Raji (cell line): ENCODE data around the gene TAX1BP1.

Source experiments
- POLR2A ChIP-seq: IDR thresholded peaks from 2 replicates; pipeline ENCODE4 v1.6.1; 2011; ENCODE audit warnings: low read depth, low read length, control low read depth; ENCODE audit not compliant: insufficient read depth

TAX1BP1 gene

GRCh38 chr7:27739909-27740448, at the start of gene TAX1BP1:
Gene TAX1BP1 (plus strand): TSS chr7:27740162. CDS start chr7:27748525, 8,363 bp downstream.
- TF ChIP-seq POLR2A = peak; percentile 84

GRCh38 chr7:27690649-27691048, 49.3 kb upstream of the TAX1BP1 start:
- no peak for TF ChIP-seq POLR2A

DNA sequence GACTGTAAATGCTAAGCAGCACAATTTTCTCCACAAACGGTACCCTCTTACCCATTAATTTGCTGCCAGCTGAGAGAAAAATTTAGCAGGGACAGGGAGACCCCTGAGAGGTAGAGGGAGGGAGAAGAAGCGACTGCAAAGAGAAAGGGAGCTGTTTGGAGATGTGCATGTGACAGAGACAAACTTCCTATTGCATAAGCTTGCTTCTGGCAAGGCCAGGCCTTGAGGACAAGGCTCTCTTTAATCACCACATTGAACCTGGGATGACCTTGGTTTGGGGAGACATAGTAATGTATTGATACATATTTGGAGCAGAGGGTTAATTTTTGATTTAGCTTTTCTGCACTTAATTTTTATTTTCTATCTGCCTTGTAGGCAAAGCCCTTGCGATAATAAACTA, 46.2 kb upstream of the TAX1BP1 start:
- no peak for TF ChIP-seq POLR2A

DNA sequence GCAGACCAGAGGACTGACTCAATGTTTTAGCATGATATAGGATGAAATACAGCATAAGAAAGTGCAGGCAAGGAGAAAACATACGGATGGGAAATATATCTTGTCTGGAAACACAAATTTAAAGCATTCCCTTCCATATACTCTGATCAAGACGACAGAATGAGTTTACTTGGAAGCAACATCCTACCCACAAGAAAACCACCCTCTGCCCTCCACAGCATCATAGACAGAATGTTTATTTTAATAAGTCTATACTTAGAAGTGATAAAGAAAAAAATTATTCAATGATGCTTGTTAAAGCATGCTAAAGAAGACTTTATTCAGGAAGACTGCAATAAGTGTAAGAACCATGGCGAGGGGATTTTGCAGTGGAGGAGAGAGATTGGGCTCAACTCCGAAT, 44.9 kb upstream of the TAX1BP1 start:
- TF ChIP-seq POLR2A = no peak

GRCh38 chr7:27697861-27698430, 42.0 kb upstream of the TAX1BP1 start:
- TF ChIP-seq POLR2A = 0 out of 2 replicates have a peak, but pooled peaks have one; percentile 11

- no peak for TF ChIP-seq POLR2A
These were observed 40.2 kb upstream of the TAX1BP1 start for GRCh38 chr7:27699751-27700150.

GRCh38 chr7:27700501-27700900, 39.5 kb upstream of the TAX1BP1 start:
- no peak for TF ChIP-seq POLR2A

GRCh38 chr7:27703181-27703580, 36.8 kb upstream of the TAX1BP1 start:
- TF ChIP-seq POLR2A = no peak

GRCh38 chr7:27704422-27705199, 35.4 kb upstream of the TAX1BP1 start:
- TF ChIP-seq POLR2A = no peak

DNA sequence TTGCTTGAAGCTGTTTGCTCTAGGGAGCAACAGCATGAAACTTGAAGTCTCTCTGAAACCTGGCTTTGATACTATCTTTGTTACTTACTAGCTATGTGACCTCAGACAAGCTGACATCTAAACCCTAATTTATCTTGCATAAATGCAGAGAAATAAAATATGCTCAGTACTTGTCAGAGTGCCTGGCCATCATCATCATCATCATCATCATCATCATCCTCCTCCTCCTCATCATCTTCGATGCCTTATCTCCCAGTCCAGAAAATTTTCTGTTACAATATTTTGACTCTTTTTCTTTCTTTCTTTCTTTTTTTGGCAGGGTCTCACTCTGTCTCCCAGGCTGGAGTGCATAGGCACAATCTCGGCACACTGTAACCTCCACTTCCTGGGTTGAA, 34.8 kb upstream of the TAX1BP1 start:
- no peak for TF ChIP-seq POLR2A

GRCh38 chr7:27708485-27708884, 31.5 kb upstream of the TAX1BP1 start:
- no peak for TF ChIP-seq POLR2A

GRCh38 chr7:27709137-27710075, 30.6 kb upstream of the TAX1BP1 start:
- no peak for TF ChIP-seq POLR2A

DNA sequence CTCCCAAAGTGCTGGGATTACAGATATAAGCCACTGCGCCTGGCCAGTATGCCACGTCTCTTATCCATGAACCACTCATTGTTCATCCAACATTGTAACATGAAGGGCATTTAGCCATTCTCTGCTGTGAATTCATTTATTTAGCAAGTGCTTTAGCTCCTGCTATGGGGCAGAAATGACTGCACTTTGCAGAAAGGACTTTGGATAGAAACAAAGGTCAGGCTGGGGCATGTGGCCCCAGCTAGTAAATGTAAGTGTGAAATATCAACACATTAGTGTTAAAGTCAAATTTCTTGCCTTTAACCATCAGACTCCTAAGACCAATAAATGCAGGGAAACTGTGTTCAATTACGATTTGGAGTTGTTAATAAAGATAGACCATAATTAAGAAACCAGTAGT, 27.7 kb upstream of the TAX1BP1 start:
- TF ChIP-seq POLR2A = no peak

DNA sequence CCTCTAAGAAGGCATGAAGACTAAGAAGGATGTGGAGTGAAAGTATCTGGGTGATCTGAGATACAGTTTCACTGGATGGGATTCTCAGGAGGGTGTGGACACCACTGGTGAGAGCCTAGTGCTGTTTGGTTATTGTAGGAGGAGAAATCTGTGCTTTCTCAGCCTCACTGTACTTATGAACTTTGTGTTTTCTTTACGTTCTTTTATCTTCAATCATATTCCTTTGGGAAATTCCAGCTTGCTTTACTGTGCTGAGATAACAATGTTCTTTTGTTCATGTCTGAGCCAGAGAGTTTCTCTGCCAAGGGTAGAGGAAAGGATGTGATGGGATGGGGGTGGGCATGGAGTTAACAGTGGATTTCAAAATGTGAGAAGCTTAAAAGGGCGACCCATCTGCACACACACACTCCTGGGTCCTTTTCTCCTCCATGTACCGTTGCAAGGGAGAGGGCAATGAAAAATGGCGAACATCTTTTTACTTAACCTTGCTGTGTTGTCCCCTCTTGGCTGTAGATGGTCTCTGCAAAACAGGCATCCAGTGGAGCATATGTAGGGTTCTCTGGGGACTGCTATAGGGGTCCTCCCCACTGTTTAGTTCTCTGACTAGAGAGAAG, 25.0 kb upstream of the TAX1BP1 start:
- no peak for TF ChIP-seq POLR2A

DNA sequence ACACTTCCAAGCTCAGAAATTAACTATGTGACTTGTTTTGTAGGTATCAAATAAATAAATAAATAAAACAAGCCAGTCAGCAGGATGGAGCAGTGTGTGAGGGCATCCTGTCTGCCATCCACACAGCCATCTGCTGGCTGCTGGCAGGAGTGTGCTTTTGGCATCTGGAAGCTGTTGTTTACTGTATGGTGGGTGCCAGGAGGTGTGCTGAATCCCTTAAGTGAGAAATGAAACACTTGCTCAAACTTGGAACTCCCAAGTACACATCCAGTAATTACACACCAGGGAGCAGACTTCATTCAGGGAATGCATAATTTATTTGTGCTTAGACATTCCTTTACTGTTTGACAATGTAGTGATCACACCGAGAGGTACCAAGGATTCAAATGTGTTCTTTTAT, 16.9 kb upstream of the TAX1BP1 start:
- no peak for TF ChIP-seq POLR2A
